ENCODE data around the gene SF3B1.
"Not testable (repeated sequence)": the region's sequence is repeated elsewhere in the genome, so short reads cannot be mapped to it uniquely, and the experiment has no call there.

Gene SF3B1

DNA sequence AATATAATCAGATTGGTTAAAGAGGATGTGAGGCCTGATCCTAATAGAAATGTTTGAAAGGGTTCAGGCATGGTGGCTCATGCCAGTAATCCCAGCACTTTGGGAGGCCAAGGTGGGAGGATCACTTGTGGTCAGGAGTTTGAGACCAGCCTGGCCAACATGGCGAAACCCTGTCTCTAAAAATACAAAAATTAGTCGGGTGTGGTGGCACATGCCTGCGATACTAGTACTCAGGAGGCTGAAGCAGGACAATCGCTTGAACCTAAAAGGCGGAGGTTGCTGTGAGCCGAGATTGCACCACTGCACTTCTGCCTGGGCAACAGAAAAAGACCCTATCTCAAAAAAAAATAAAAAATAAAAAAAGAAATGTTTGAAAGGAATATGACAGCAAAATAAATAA, 2.3 kb downstream of the SF3B1 start:
- DNase-seq: not testable (repeated sequence)

GRCh38 chr2:197431858-197432257, 3.0 kb downstream of the SF3B1 start:
- no peak for DNase-seq

- DNase-seq: no peak
Measured at GRCh38 chr2:197427986-197428385, 6.8 kb downstream of the SF3B1 start.

- peak; percentile 20 to 43 for DNase-seq
Measured at GRCh38 chr2:197426723-197427603, 7.9 kb downstream of the SF3B1 start.

- DNase-seq: no peak
Measured at GRCh38 chr2:197425550-197425949, 9.3 kb downstream of the SF3B1 start.

GRCh38 chr2:197423307-197423706, 11.5 kb downstream of the SF3B1 start:
- DNase-seq: no peak

- no peak for DNase-seq
Measured at GRCh38 chr2:197419438-197419837, 15.4 kb downstream of the SF3B1 start.

- no peak for DNase-seq
Measured at GRCh38 chr2:197416268-197416667, 18.6 kb downstream of the SF3B1 start.

DNA sequence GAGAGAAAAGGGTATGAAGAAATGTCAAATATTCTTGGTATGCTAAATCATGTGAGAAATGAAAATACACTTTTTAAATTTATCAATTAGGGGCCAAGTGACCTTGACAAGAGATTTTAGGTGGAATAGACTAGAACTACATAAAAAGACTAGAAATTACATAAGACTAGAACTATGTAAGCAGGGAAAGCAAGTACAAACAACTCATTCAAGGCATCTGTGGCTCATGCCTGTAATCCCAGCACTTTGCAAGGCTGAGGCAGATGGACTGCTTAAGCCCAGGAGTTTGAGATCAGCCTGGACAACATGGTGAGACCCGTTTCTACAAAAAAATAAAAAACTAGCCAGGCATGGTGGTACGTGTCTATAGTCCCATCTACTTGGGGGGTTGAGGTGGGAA, 20.3 kb downstream of the SF3B1 start:
- no peak for DNase-seq

DNA sequence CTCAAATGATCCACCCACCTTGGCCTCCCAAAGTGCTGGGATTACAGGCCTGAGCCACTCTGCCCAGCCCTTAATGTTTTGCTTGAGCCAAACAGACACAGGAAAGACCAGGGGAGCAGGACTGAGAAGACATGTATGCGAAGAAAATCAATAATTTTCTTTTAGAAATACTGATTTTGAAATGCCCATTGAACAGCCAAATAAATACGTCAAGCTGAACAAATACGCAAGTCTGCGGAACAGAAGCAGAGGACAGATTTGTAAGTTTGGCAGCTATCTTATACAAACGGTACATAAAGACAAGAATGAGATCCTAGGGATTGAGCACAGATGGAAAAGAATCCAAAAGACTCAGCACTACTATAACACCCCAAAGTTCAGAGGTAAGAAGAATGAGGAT, 20.8 kb downstream of the SF3B1 start:
- no peak for DNase-seq

DNA sequence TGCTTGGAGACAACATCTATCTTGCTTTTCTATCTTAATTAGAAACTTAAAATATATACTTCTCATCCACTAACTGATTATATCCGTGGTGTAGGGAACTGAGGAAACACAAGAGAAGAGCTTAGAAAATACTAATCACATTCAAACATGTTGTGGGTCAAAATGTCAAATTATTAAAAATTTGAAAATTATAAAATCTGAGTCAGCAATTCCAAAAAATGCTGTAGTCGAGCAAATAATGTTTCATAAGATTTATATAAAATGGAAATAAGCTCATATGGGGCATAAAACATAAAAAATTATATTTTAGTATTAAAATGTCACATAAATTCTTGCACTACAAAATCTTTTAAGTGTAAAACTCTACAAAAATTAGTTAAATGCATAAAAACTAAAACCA, 29.2 kb downstream of the SF3B1 start:
- no peak for DNase-seq

DNA sequence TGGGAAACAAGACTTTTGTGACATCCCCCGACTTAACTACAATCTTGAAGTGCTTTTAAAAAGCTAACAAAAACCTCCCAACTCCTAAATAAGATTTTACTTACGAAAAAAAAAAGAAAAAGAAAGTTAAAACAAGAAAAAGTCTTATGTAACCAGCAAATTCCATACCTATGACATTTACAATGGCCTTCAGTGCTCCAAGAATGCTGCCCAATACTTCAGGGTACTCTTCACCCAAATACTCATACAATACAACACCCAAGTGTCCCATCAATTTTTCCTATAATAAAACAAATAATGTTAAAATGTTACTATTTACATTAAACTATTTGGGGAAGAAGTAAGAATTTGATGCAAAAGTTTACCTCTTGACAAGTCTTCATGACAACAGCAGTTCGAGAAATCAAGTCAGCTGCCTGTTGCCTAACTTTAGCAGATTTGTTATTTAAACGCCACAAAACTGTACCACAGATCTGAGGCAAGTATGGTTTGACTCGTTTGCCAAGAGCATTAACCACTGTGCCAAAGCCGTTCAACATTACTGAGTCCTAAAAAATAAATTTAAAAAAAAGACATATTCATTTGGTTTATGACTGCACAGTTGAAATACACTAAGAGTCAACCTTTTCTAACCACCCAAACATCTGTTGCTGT, 34.8 kb downstream of the SF3B1 start:
- DNase-seq: no peak

DNA sequence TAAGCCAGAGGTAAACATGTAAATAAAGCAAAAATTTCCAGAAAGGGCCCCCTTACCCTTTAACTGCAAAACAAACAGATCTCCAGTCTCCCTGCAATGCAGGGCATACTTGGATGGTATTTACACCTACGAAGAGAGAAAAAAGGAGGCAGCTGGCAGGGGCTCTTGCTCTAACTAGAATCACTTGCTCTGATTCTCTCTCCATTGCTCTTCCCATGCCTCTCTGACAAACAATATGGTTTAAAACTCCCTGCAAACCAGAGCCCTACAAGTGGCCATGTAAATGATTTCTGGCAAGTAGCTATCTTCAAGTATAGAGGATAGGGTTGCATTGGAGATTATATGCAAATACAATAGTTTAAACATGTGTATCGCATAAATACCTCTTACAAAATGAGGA, 35.9 kb downstream of the SF3B1 start:
- no peak for DNase-seq

GRCh38 chr2:197391220-197391717, 43.6 kb downstream of the SF3B1 start:
- DNase-seq: no peak

DNA sequence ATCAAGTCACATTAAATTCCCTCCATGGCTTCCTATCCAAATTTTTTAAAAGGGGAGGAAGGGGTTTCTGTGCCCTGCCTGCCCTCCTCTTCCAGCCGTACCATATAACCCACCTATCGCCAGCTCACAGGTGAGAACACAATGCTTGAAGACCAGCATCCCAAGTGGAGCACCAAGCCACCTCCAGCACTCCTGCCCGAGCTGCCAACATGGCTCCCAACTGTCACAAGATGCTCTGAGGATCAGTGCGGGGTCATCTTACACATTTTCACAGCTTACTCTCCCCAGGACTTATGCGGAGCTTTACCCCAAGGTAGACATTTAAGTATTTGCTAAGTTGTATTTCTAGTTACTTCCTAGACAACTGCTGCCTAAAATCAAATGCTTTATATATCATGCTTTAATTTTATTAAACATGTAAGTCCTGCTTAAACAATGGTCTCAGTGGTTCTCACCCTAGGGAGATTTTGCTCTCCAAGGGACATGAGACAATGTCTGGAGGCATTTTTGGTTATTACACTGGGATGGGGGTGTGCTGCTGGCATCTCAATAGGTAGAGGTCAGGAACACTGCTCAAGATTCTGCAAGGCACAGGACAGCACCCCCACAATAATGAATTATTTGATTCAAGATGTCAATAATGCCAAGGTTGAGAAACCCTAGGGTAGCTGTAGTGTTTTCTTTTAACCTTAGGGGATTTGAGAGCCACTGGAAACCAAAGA, 45.8 kb downstream of the SF3B1 start:
- no peak for DNase-seq

- no peak for DNase-seq
Measured at GRCh38 chr2:197387179-197387578, 47.6 kb downstream of the SF3B1 start.

- DNase-seq: no peak
Measured at GRCh38 chr2:197386242-197386641, 48.6 kb downstream of the SF3B1 start.

- no peak for DNase-seq
Measured at GRCh38 chr2:197383825-197384224, 51.0 kb downstream of the SF3B1 start.

DNA sequence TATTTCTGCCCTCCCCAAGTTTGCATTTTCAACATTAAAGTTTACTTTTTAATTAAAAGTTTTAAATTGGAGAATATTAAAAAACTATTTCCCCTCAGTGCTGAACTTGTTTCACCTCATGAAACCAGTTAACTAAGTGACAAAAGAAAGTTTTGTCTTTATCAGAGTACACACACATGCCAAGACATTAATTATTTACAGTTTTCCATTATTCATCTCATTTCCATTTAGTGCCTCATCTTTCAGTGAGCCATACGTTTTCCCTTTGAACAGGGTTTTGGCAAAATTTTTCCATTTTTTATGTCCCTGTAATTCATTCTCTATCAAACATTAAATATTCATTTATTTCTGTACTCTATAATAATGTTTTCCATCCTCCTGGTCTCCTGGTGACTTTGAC, 53.2 kb downstream of the SF3B1 start:
- DNase-seq: no peak

- not testable (repeated sequence) for DNase-seq
Measured at GRCh38 chr2:197379918-197380309, 54.9 kb downstream of the SF3B1 start.

- not testable (repeated sequence) for DNase-seq
Measured at GRCh38 chr2:197379308-197379917, 55.4 kb downstream of the SF3B1 start.

- DNase-seq: peak; percentile 19 to 63
Measured at GRCh38 chr2:197378494-197379307, 56.1 kb downstream of the SF3B1 start.

Measured in inflammatory macrophage treated with lipopolysaccharide for 1 hour (primary cell).